K562 (cell line): ENCODE measurements around the gene BBC3. TPM values are rescaled to one million over a fixed set of nuclear protein-coding genes. Genes with fewer than 3 reads are reported as not detected.

Experiments used
- ATF1 ChIP-seq, 2 experiments: fragments of 450-650 bp in 1 of 2; IDR thresholded peaks; 2 replicates each; pipeline ENCODE4 v1.6.1; 2016; ENCODE audit warnings: missing compliant biosample characterization in 1 of 2, missing genetic modification characterization in 1 of 2
- ATF6 ChIP-seq: sonication (generic); formaldehyde crosslinking; IDR thresholded peaks from 2 replicates; pipeline ENCODE4 v1.4.0; 2020; ENCODE audit warnings: mild to moderate bottlenecking, missing genetic modification reagents
- ETS2 ChIP-seq: IDR thresholded peaks from 2 replicates; pipeline ENCODE4 v1.6.1; 2016; ENCODE audit warnings: borderline replicate concordance, missing genetic modification characterization, mild to moderate bottlenecking, moderate library complexity, missing compliant biosample characterization; ENCODE audit not compliant: poor library complexity, severe bottlenecking
- NCOA2 ChIP-seq, 2 experiments: fragments of 450-650 bp; IDR thresholded peaks; 2 replicates each; pipeline ENCODE4 v1.6.1; 2018; ENCODE audit warnings: mild to moderate bottlenecking in 2 of 2, moderate library complexity in 1 of 2; ENCODE audit not compliant: partially characterized antibody in 2 of 2
- NFE2 ChIP-seq: IDR thresholded peaks from 2 replicates; pipeline ENCODE4 v1.6.1; 2014; ENCODE audit warnings: antibody characterized with exemption, low read depth
- NR2C2 ChIP-seq, 2 experiments: fragments of 200-800 bp in 1 of 2; sonication (Bioruptor generic) in 1 of 2; sonication (generic) in 1 of 2; formaldehyde crosslinking in 1 of 2; IDR thresholded peaks; 2 replicates each; pipeline versions ENCODE4 v1.6.1 to v1.8.0; 2016 to 2022; ENCODE audit warnings: mild to moderate bottlenecking in 1 of 2, missing compliant biosample characterization in 1 of 2, missing genetic modification characterization in 1 of 2, missing genetic modification reagents in 1 of 2
- PTRF ChIP-seq: fragments of 450-650 bp; IDR thresholded peaks from 2 replicates; pipeline ENCODE4 v1.6.1; 2016; ENCODE audit warnings: mild to moderate bottlenecking, missing genetic modification characterization, missing compliant biosample characterization
- RBM17 ChIP-seq: fragments of 200-400 bp; formaldehyde crosslinking; IDR thresholded peaks from 2 replicates; pipeline ENCODE4 v1.6.1; 2017; ENCODE audit warnings: low read depth, mild to moderate bottlenecking, low read length, borderline replicate concordance
- SNIP1 ChIP-seq: fragments of 450-650 bp; IDR thresholded peaks from 2 replicates; pipeline ENCODE4 v1.7.1; 2017; ENCODE audit warnings: low read depth, mild to moderate bottlenecking
- TAF15 ChIP-seq: fragments of 200-400 bp; formaldehyde crosslinking; IDR thresholded peaks from 2 replicates; pipeline ENCODE4 v1.6.1; 2017; ENCODE audit warnings: mild to moderate bottlenecking, low read depth, low read length, moderate library complexity
- TBL1XR1 ChIP-seq, 2 experiments: IDR thresholded peaks; 2 replicates each; pipeline ENCODE4 v1.6.1; 2012; ENCODE audit warnings: improper control_type of control experiment in 2 of 2, low read length in 2 of 2, mild to moderate bottlenecking in 1 of 2
- TEAD1 ChIP-seq, 2 experiments: fragments of 450-650 bp in 1 of 2; sonication (generic) in 1 of 2; formaldehyde crosslinking; IDR thresholded peaks; 2 replicates each; pipeline versions ENCODE4 v1.4.0 to v1.8.0; 2020 to 2022; ENCODE audit warnings: mild to moderate bottlenecking in 2 of 2, missing genetic modification reagents in 1 of 2
- YBX1 ChIP-seq: fragments of 450-650 bp; IDR thresholded peaks from 2 replicates; pipeline ENCODE4 v1.7.1; 2016; ENCODE audit warnings: mild to moderate bottlenecking
- ZNF165 ChIP-seq: fragments of 250-450 bp; sonication (Bioruptor Pico); IDR thresholded peaks from 2 replicates; pipeline ENCODE4 v1.4.0; 2020; ENCODE audit warnings: borderline replicate concordance
- ZNF263 ChIP-seq: sonication (generic); formaldehyde crosslinking; IDR thresholded peaks from 2 replicates; pipeline ENCODE4 v1.8.0; 2022; ENCODE audit warnings: mild to moderate bottlenecking, missing genetic modification reagents, borderline replicate concordance
- ZSCAN29 ChIP-seq: fragments of 450-650 bp; IDR thresholded peaks from 2 replicates; pipeline ENCODE4 v1.6.1; 2017
- polyA plus RNA-seq, 8 experiments: library from polyadenylated mRNA; depleted of rRNA in 4 of 8; stranded (reverse) in 5 of 8; unstranded in 3 of 8; fragments of >200 nt; fragmentation: Nextera tagmentation in 2 of 8; fragmentation: Illumina TruSeq in 1 of 8; extraction: Ambion mirVana in 2 of 8; extraction: Trizol in 1 of 8; gene quantifications; 2 replicates each; pipeline versions ENCODE4 v1.2.1 to v1.2.3, GENCODE V29; 2011 to 2014; ENCODE audit warnings: inconsistent platforms in 1 of 8, missing spikeins in 1 of 8
- total RNA-seq, 7 experiments: library from RNA; depleted of rRNA in 6 of 7; stranded (reverse); fragments of >200 nt in 6 of 7; fragmentation: Illumina TruSeq in 2 of 7; extraction: Trizol in 2 of 7; gene quantifications; 2 replicates each; pipeline versions ENCODE4 v1.2.1 to v1.2.3, GENCODE V29; 2011 to 2021; ENCODE audit warnings: low replicate concordance in 1 of 7
- TF ChIP-seq, protein P1 (sequence below): IDR thresholded peaks from 3 replicates; pipeline ENCODE4 v1.6.1; 2011; ENCODE audit warnings: borderline replicate concordance, mild to moderate bottlenecking, moderate library complexity; ENCODE audit not compliant: insufficient read length; ENCODE audit errors: extremely low read depth
- TF ChIP-seq, protein P2 (sequence below), 2 experiments: fragments of 150-350 bp in 1 of 2; IDR thresholded peaks; 2 replicates each; pipeline ENCODE4 v1.6.1; 2012 to 2016; ENCODE audit warnings: low read depth in 2 of 2, low read length in 2 of 2, mild to moderate bottlenecking in 1 of 2, moderate library complexity in 1 of 2

Gene BBC3
- total and polyA plus RNA-seq, 9 of the 15 experiments (the other 6 are each of a cell fraction or from before 2014, with no cell fraction given) = 0.15 to 30.7 (median 4.8) TPM

DNA sequence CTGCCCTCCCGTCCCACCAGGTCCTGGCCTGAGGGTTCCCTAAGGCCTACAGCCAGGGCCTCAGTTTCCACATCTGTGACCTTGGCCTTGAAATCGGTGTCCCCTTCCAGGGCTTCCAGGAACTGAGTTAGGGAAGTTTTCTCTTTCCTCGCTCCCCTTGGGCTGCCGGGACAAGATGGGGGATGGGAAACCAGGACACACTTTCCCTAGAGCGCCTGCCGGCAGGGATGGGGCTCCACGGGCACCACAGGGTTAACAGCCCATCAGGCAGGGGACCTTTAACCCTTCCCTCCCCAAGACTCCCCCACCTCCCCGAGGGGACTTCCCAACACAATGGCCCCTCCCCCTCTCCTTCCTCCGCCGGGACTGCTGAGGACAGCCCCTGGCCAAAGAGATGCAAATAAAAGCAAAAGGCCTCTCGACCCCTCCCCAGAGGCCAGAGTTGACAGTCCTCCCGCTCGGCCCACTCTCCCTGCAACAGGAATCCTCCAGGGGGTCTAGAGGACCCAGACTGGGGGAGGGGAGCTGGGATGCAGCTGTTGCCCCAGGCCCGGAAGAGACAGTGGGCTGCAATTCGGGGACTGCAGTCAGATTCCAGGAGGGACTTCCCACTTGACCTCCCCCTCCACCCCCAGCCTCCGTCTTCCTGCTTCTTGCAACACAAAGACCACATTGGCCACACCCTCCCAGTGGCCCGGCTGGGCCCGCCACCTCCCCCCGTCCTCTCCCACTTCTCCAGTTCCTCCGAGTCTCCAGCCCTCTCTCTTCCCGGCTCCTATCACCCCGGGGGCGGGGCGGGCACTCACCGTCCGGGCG is 3.4 kb downstream of the BBC3 start (continued):
- TF ChIP-seq TBL1XR1 (IDR thresholded peaks at IDR 0.05; ENCODE audit: low read length in 2 of 2) (peak; percentile 18 to 63; a peak in 1 of 4 replicates), NR2C2 (CRISPR knock-in tag; IDR thresholded peaks at IDR 0.05) (no peak), NR2C2 (tag; IDR thresholded peaks at IDR 0.05) (peak; percentile 95), NFE2 (no peak), RBM17 (no peak), TEAD1 (CRISPR knock-in tag; IDR thresholded peaks at IDR 0.05) (peak; percentile 14 to 58; a peak in 2 of 4 replicates), TAF15 (no peak; the same call in 1 of the 2 replicates), YBX1 (no peak), ATF6 (0 out of 2 replicates have a peak, but pooled peaks have one; percentile 53), PTRF (no peak), ZNF263 (CRISPR knock-in tag) (peak; percentile 45; the same call in 1 of the 2 replicates), NCOA2 (IDR thresholded peaks at IDR 0.05; ENCODE audit: partially characterized antibody in 2 of 2) (no peak), ETS2 (tag) (no peak), ATF1 (CRISPR knock-in tag; IDR thresholded peaks at IDR 0.05) (no peak), ATF1 (tag; IDR thresholded peaks at IDR 0.05) (peak; percentile 29; the same call in 1 of the 2 replicates), ZNF165 (CRISPR knock-in tag) (no peak), ZSCAN29 (no peak), SNIP1 (no peak)
- TF ChIP-seq, protein P1, sequence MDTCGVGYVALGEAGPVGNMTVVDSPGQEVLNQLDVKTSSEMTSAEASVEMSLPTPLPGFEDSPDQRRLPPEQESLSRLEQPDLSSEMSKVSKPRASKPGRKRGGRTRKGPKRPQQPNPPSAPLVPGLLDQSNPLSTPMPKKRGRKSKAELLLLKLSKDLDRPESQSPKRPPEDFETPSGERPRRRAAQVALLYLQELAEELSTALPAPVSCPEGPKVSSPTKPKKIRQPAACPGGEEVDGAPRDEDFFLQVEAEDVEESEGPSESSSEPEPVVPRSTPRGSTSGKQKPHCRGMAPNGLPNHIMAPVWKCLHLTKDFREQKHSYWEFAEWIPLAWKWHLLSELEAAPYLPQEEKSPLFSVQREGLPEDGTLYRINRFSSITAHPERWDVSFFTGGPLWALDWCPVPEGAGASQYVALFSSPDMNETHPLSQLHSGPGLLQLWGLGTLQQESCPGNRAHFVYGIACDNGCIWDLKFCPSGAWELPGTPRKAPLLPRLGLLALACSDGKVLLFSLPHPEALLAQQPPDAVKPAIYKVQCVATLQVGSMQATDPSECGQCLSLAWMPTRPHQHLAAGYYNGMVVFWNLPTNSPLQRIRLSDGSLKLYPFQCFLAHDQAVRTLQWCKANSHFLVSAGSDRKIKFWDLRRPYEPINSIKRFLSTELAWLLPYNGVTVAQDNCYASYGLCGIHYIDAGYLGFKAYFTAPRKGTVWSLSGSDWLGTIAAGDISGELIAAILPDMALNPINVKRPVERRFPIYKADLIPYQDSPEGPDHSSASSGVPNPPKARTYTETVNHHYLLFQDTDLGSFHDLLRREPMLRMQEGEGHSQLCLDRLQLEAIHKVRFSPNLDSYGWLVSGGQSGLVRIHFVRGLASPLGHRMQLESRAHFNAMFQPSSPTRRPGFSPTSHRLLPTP = no peak
- TF ChIP-seq, protein P2, sequence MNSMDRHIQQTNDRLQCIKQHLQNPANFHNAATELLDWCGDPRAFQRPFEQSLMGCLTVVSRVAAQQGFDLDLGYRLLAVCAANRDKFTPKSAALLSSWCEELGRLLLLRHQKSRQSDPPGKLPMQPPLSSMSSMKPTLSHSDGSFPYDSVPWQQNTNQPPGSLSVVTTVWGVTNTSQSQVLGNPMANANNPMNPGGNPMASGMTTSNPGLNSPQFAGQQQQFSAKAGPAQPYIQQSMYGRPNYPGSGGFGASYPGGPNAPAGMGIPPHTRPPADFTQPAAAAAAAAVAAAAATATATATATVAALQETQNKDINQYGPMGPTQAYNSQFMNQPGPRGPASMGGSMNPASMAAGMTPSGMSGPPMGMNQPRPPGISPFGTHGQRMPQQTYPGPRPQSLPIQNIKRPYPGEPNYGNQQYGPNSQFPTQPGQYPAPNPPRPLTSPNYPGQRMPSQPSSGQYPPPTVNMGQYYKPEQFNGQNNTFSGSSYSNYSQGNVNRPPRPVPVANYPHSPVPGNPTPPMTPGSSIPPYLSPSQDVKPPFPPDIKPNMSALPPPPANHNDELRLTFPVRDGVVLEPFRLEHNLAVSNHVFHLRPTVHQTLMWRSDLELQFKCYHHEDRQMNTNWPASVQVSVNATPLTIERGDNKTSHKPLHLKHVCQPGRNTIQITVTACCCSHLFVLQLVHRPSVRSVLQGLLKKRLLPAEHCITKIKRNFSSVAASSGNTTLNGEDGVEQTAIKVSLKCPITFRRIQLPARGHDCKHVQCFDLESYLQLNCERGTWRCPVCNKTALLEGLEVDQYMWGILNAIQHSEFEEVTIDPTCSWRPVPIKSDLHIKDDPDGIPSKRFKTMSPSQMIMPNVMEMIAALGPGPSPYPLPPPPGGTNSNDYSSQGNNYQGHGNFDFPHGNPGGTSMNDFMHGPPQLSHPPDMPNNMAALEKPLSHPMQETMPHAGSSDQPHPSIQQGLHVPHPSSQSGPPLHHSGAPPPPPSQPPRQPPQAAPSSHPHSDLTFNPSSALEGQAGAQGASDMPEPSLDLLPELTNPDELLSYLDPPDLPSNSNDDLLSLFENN (IDR thresholded peaks at IDR 0.05; ENCODE audit: low read depth in 2 of 2, low read length in 2 of 2) = peak in 1 of 2 experiments; percentile 49; a peak in 2 of 4 replicates
